ENCODE measurements around the gene CFAP251.

DNA sequence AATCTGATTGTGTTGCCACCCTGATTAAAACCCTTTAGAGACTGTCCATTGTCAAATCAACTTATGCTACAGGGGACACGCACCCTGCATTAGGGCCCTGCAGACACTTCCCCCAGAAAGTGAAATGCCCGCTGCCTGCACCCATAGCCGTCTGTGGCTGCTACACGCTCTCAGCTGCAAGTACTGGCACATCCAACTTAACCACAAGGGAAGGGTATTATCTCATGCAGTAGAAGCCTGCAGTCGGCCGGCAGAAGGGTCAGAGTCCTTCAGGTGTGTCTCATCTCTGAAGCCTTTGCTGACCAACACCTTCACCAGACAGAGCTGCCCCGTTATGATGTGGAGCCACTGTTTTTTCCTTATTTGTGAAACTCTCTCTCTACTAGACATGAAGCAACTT is 20.8 kb downstream of the CFAP251 start:
- TF ChIP-seq EZH2 (IDR thresholded peaks at IDR 0.05; ENCODE audit: borderline replicate concordance, insufficient read depth, low read length, poor library complexity, severe bottlenecking) (no peak), POLR2AphosphoS5 (IDR thresholded peaks at IDR 0.05) (no peak), MXI1 (conservative IDR thresholded peaks at IDR 0.05; ENCODE audit: poor library complexity, severe bottlenecking) (no peak)
- TF ChIP-seq, protein P1, sequence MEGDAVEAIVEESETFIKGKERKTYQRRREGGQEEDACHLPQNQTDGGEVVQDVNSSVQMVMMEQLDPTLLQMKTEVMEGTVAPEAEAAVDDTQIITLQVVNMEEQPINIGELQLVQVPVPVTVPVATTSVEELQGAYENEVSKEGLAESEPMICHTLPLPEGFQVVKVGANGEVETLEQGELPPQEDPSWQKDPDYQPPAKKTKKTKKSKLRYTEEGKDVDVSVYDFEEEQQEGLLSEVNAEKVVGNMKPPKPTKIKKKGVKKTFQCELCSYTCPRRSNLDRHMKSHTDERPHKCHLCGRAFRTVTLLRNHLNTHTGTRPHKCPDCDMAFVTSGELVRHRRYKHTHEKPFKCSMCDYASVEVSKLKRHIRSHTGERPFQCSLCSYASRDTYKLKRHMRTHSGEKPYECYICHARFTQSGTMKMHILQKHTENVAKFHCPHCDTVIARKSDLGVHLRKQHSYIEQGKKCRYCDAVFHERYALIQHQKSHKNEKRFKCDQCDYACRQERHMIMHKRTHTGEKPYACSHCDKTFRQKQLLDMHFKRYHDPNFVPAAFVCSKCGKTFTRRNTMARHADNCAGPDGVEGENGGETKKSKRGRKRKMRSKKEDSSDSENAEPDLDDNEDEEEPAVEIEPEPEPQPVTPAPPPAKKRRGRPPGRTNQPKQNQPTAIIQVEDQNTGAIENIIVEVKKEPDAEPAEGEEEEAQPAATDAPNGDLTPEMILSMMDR (IDR thresholded peaks at IDR 0.05; ENCODE audit: poor library complexity, severe bottlenecking) = no peak
